HG03095 (cell line): ENCODE data around the gene P3H3.
A peak's percentile ranks its signal among the peaks of the same experiment; 100 is the strongest.
"Not testable (repeated sequence)": the region's sequence is repeated elsewhere in the genome, so short reads cannot be mapped to it uniquely, and the experiment has no call there.

Source experiments
- ATAC-seq: cut with Tn5 transposase; IDR thresholded peaks from one replicate; pipeline ENCODE4 v1.9.1; 2021; ENCODE audit warnings: moderate library complexity; ENCODE audit not compliant: unreplicated experiment

P3H3 gene

GRCh38 chr12:6863586-6864321, 35.5 kb downstream of the P3H3 start:
- ATAC-seq: no peak

GRCh38 chr12:6865307-6865706, 37.1 kb downstream of the P3H3 start:
- not testable (repeated sequence) for ATAC-seq

- no peak for ATAC-seq
Observed at GRCh38 chr12:6866163-6866919, 38.1 kb downstream of the P3H3 start.

- ATAC-seq: peak; percentile 7
Observed at GRCh38 chr12:6866920-6867412, 38.8 kb downstream of the P3H3 start.

GRCh38 chr12:6867413-6868210, 39.4 kb downstream of the P3H3 start, which contains the start of gene TPI1:
TSS of gene TPI1 (plus strand) at chr12:6867531. CDS start at chr12:6867567, 36 bp downstream.
- ATAC-seq: peak; percentile 47

- no peak for ATAC-seq
Observed at GRCh38 chr12:6868211-6869048, 40.2 kb downstream of the P3H3 start.

- ATAC-seq: no peak
Observed at GRCh38 chr12:6869049-6870021, 41.1 kb downstream of the P3H3 start.

- ATAC-seq: not testable (repeated sequence)
Observed at GRCh38 chr12:6870304-6870703, 42.1 kb downstream of the P3H3 start.

GRCh38 chr12:6871052-6871957, 43.1 kb downstream of the P3H3 start:
- ATAC-seq: no peak

- peak; percentile 31 for ATAC-seq
Observed at GRCh38 chr12:6872073-6873048, 44.2 kb downstream of the P3H3 start.

- ATAC-seq: peak; percentile 74
Observed at GRCh38 chr12:6873094-6874014, 45.1 kb downstream of the P3H3 start, which contains the start of gene SPSB2. TSS of gene SPSB2 (minus strand) at chr12:6873303. CDS start at chr12:6872901, 402 bp downstream.

- ATAC-seq: not testable (repeated sequence)
Observed at GRCh38 chr12:6874015-6874368, 45.8 kb downstream of the P3H3 start.

GRCh38 chr12:6879824-6880223, 51.6 kb downstream of the P3H3 start:
- ATAC-seq: not testable (repeated sequence)

- ATAC-seq: no peak
Observed at GRCh38 chr12:6883252-6883651, 55.0 kb downstream of the P3H3 start.

- ATAC-seq: no peak
Observed at GRCh38 chr12:6883683-6884082, 55.5 kb downstream of the P3H3 start.

- ATAC-seq: no peak
Observed at GRCh38 chr12:6884539-6884938, 56.3 kb downstream of the P3H3 start.
